ENCODE results near the gene RNU6-9.
"Not testable (repeated sequence)": the region's sequence is repeated elsewhere in the genome, so short reads cannot be mapped to it uniquely, and the experiment has no call there.

RNU6-9 gene

GRCh38 chr19:875265-875879 is 17.9 kb upstream of the RNU6-9 start:
- H3K4me3 ChIP-seq (ENCODE audit: low read depth, low read length), result no peak overlapping the region
- no peak for TF ChIP-seq CTCF (IDR thresholded peaks at IDR 0.05; ENCODE audit: low read depth, low read length)

DNA sequence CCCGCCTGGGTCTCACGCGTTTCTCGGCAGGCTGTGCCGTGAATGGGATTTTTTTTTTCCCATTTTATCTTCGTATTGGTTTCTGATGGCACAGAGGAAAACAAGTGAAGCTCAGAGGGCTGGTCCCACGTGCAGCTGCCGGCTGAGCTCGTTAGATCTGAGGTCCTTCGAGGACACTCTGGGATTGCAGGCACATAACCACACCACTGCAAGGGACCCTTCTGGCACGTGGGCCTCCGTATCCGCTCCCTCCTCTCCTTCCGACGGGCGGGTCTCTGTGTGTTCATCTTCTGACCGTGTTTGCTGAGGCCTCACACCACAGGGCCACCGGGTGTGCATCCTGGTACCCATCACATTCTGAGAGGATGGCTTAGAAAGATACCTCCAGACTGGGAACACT is 17.2 kb upstream of the RNU6-9 start:
- no peak overlapping the region for H3K4me3 ChIP-seq (ENCODE audit: low read depth, low read length)
- no peak for TF ChIP-seq CTCF (IDR thresholded peaks at IDR 0.05; ENCODE audit: low read depth, low read length)

- H3K4me3 ChIP-seq (ENCODE audit: low read depth, low read length), result no peak overlapping the region
- no peak for TF ChIP-seq CTCF (IDR thresholded peaks at IDR 0.05; ENCODE audit: low read depth, low read length)
These were observed 16.4 kb upstream of the RNU6-9 start for GRCh38 chr19:876780-877314.

GRCh38 chr19:877992-878660 is 15.2 kb upstream of the RNU6-9 start:
- H3K4me3 ChIP-seq (ENCODE audit: low read depth, low read length), result not testable (repeated sequence)

DNA sequence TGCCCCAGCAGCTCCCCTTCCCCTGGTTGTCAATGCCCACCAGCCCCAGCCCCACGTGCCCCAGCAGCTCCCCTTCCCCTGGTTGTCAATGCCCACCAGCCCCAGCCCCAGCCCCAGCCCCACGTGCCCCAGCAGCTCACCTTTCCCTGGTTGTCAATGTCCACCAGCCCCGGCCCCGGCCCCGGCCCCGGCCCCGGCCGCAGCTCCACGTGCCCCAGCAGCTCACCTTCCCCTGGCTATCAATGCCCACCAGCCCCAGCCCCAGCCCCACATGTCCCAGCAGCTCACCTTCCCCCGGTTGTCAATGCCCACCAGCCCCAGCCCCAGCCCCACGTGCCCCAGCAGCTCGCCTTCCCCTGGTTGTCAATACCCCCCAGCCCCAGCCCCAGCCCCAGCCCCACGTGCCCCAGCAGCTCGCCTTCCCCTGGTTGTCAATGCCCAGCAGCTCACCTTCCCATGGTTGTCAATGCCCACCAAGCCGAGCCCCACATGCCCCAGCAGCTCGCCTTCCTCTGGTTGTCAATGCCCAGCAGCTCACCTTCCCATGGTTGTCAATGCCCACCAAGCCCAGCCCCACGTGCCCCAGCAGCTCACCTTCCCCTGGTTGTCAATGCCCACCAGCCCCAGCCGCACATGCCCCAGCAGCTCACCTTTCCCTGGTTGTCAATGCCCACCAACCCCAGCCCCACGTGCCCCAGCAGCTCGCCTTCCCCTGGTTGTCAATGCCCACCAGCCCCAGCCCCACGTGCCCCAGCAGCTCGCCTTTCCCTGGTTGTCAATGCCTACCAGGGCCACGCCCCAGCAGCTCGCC is 14.3 kb upstream of the RNU6-9 start:
- H3K4me3 ChIP-seq (ENCODE audit: low read depth, low read length), result not testable (repeated sequence)

DNA sequence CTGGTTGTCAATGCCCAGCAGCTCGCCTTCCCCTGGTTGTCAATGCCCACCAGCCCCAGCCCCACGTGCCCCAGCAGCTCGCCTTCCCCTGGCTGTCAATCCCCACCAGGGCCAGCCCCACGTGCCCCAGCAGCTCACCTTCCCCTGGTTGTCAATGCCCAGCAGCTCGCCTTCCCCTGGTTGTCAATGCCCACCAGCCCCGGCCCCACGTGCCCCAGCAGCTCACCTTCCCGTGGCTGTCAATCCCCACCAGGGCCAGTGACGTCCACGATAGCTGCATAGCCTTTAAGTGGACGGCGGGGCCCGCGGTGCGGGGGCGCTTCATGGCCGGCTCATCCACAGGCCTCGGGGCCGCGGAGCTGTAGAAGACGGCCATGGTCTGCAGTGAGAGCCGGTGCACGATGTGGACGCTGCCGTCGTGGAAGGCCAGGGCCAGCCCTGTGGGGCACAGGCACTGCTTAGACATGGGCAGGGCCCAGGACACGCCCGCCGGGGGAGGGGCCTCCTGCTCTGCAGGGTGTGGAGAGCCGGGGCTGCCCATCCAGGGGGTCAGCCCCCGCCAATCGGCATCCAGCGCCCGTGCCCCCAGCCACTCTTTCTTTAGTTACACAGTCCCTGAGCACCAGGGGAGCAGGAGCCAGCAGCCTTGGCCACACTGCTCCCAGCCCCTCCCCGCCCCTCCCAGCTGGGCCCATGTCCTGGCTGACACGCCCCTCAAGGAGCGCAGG is 13.4 kb upstream of the RNU6-9 start:
- no peak for TF ChIP-seq CTCF (IDR thresholded peaks at IDR 0.05; ENCODE audit: low read depth, low read length)
- no peak overlapping the region for H3K4me3 ChIP-seq (ENCODE audit: low read depth, low read length)

GRCh38 chr19:881385-882071 is 11.8 kb upstream of the RNU6-9 start:
- H3K4me3 ChIP-seq (ENCODE audit: low read depth, low read length), result no peak overlapping the region
- no peak for TF ChIP-seq CTCF (IDR thresholded peaks at IDR 0.05; ENCODE audit: low read depth, low read length)

All from WI38 (cell line).